GM19463 (cell line): Measurements from ENCODE around the gene ABT1.

ENCODE experiments used
- ATAC-seq: cut with Tn5 transposase; IDR thresholded peaks from one replicate; pipeline ENCODE4 v1.9.1; 2021; ENCODE audit warnings: mild to moderate bottlenecking, moderate library complexity; ENCODE audit not compliant: unreplicated experiment

ABT1 gene

DNA sequence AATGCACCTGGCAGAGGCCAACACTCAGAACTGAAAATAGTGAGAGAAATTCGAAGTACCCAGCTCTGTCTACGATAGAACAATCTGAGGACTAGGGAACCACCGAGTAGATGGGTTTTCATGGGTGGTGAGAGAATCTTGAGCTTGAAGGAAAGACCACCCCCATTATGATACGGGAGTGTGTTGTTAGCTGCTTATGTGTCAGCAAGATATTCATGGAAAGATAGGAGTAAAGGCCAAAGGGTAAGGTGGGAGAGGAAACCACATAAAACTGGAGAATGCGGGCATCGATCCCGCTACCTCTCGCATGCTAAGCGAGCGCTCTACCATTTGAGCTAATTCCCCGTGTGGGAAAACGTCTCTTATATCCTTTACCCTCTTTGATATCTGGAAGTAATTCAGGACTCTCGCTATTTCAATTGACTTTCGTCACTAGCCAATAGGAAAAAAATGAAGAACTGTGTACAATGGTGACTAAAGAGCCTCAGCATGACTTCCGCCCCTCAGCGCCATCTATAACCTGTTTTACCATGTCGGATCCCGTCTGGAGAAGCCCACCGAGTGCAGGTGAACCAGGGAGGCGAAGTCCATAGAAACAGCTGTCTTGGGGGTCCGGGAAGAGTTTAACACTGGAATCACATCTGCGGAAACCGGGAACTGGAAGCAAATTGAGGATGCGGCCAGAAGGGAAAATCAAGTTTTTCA lies 25.0 kb upstream of the ABT1 start:
- no peak for ATAC-seq

DNA sequence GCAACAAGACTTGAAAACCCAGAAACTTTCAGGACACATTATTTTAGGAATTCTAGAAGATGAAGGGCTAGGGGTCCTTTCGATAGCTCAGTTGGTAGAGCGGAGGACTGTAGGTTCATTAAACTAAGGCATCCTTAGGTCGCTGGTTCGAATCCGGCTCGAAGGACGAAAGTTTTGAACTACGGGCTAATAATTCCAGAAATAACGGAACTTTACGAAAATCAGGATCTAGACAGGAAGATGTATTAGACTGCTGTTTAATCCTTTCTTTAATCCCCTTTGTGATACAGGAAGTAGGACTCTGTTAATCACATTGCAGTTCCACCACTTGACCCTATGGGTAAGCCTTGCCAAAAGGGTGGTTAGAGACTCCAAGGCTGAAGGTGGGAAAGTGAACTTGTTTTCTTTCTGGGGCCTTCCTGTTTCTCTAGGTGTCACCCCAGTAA lies 21.2 kb upstream of the ABT1 start:
- ATAC-seq = no peak

- ATAC-seq = no peak
Observed at GRCh38 chr6:26576407-26576843, 20.3 kb upstream of the ABT1 start.

- ATAC-seq = no peak
Observed at GRCh38 chr6:26576929-26577719, 19.6 kb upstream of the ABT1 start.

DNA sequence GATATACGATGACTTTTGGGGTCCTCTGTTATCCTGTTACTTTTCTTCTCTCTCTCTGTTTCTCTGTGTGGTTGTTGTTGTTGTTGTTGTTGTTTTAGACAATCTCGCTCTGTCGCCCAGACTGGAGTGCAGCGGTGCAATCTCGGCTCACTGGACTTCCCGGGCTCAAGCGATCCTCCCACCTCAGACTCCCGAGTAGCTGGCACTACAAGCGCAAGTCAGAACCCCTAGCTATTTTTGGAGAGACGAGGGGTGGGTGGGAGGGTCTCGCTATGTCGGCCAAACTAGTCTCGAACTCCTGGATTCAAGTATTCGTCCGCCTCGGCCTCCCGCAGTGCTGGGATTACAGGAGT lies 19.1 kb upstream of the ABT1 start:
- no peak for ATAC-seq

GRCh38 chr6:26578279-26578678 lies 18.5 kb upstream of the ABT1 start:
- ATAC-seq = no peak

- ATAC-seq = no peak
Observed at GRCh38 chr6:26578741-26579140, 18.0 kb upstream of the ABT1 start.

- no peak for ATAC-seq
Observed at GRCh38 chr6:26581164-26581915, 15.4 kb upstream of the ABT1 start.

DNA sequence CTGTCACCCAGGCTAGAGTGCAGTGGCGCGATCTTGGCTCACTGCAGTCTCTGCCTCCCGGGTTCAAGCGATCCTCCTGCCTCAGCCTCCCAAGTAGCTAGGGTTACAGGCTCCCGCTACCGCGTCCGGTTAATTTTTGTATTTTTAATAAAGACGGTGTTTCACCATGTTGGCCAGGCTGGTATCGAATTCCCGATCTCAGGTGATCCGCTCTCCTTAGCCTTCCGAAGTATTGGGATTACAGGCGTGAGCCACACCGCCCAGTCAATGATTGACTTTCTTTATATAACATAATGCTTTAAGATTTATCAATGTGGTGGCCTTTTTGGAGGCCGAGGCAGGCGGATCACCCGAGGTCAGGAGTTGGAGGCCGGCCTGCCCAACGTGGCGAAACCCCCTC lies 7.8 kb upstream of the ABT1 start:
- no peak for ATAC-seq

DNA sequence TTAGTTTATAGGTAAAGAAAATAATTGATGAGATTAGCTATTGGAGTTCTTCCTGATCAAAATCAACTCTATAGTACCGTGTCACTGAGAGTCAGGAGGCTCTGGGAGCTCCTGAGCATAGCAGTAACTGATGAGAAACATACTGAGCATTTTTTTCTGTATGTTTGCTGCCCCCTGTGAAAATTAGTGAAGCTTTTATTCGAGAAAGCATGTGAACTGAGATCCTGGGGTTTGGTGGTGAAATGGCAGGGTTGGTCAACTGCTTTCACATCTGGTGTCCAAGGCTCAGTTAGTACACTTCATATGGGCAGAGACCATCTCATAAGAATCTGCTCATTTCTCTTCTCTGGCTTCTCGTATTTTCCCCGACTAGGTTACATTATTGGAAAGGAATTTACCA lies 4.1 kb upstream of the ABT1 start:
- ATAC-seq = no peak

DNA sequence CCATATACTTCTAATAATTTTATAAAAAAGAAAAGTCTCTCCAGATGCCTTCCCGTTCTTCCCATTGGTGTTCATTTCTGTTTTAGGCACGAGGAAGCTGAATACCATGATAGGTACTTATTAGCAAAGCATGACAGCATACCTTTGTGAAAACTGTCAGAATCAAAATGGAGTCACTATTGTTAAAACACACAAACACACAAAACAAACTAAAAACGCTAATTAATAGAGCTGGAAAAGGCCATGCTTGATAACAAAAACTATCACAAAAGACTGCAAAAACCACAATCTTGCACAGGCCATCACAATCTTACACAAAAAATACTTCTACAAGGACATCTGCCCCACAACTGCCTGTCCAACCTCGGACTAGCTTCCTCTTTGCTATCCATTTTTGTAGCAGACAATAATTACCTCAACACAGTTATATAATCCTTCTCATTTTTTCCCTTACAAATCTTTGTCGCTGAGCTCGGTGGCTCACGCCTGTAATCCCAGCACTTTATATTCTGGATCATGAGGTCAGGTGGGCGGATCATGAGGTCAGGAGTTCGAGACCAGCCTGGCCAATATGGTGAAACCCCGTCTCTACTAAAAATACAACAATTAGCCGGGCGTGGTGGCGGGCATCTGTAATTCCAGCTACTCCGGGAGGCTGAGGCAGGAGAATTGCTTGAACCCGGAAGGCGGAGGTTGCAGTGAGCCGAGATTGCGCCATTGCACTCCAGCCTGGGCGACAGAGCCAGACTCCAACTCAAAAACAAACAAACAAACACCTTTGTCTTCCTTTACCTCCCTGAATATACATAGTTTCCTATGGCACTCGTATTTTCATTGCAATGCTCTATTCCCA lies 3.2 kb upstream of the ABT1 start:
- ATAC-seq = no peak

DNA sequence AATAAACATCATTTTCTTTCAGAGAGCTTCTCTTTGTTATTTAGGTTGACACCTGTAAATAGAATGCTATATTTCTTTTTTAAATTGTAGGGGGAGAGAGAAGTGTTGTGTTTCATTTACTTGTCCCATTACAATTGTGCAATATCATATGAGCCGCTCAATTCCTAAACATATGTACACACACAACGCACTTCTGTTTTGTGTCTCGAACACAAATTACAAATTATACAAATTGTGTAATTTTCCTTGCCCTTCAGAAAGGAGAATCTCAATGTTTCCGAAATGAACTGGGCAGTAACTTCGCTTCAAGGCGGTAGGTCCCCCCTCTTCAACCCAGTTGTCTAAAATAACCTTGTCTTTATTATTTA lies 2.6 kb upstream of the ABT1 start:
- ATAC-seq = no peak

DNA sequence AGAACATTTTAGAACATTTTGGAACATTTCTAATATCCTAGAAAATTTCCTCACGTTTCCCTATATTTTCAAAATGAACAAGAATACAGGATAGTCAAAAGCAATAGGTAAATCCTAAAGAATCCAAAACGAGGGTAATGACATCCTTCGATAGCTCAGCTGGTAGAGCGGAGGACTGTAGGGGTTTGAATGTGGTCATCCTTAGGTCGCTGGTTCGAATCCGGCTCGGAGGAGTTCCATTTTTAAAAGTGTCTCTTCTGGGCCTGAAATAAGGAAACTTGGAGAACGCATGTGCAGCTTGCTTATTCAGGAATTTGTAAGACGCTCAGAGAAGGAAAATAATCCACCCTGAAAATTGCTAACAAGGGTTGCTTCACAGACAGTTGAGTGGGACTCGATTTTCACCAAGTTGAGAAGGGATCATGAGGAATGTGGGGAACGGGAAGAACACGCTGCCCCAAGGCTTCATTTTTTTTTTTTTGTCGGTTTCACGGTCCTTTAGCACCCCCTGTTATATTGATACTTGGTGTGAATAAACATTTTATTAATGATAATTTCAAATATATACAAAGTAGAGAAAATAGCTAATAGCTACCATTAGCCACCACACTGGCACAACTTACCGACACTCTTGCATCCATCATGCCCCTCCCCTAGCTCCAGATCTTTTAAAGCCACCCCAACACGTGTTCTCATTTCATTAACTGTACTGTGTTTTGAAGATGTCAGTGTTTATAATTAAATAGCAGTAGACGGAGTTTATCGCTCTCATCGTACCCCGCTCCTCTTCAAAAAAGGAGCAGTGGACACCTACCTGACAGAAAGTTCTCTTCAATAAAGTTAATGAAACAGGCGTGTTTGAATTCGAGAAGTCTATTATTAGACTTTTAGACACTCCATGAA lies 1.8 kb upstream of the ABT1 start:
- ATAC-seq = no peak

GRCh38 chr6:26595669-26596269 lies 984 bp upstream of the ABT1 start:
- peak; percentile 60 for ATAC-seq

GRCh38 chr6:26597389-26597766 lies 625 bp downstream of the ABT1 start:
- ATAC-seq = no peak

GRCh38 chr6:26597821-26598220 lies 1.1 kb downstream of the ABT1 start:
- no peak for ATAC-seq

GRCh38 chr6:26598267-26598666 lies 1.5 kb downstream of the ABT1 start:
- no peak for ATAC-seq

GRCh38 chr6:26599134-26599533 lies 2.4 kb downstream of the ABT1 start:
- ATAC-seq = no peak

GRCh38 chr6:26599591-26599990 lies 2.8 kb downstream of the ABT1 start:
- no peak for ATAC-seq

GRCh38 chr6:26600759-26601158 lies 4.0 kb downstream of the ABT1 start:
- no peak for ATAC-seq
